HUES64 (cell line): Measurements from ENCODE around the gene CSN2. TPM values are rescaled to one million over a fixed set of nuclear protein-coding genes. Genes with fewer than 3 reads are reported as not detected.

Source experiments
- H3K27ac ChIP-seq: 2 replicates; pipeline ENCODE4 v1.7.0; 2013; ENCODE audit warnings: low read depth, low read length, inconsistent platforms
- H3K27me3 ChIP-seq: 2 replicates; pipeline ENCODE4 v1.6.1; 2013; ENCODE audit warnings: mild to moderate bottlenecking, low read length; ENCODE audit not compliant: insufficient read depth
- H3K36me3 ChIP-seq: 2 replicates; pipeline ENCODE4 v1.6.1; 2013; ENCODE audit warnings: mild to moderate bottlenecking, low read length; ENCODE audit not compliant: insufficient read depth
- H3K4me1 ChIP-seq: 2 replicates; pipeline ENCODE4 v1.6.1; 2013; ENCODE audit warnings: mild to moderate bottlenecking, low read length, moderate library complexity; ENCODE audit not compliant: insufficient read depth
- H3K4me3 ChIP-seq: 2 replicates; pipeline ENCODE4 v1.5.1; 2013; ENCODE audit warnings: mild to moderate bottlenecking, low read length, moderate library complexity
- H3K9ac ChIP-seq: 2 replicates; pipeline ENCODE4 v1.6.1; 2013; ENCODE audit warnings: mild to moderate bottlenecking, low read depth, low read length
- H3K9me3 ChIP-seq: 2 replicates; pipeline ENCODE4 v1.6.1; 2013; ENCODE audit warnings: low read depth, low read length; ENCODE audit not compliant: insufficient read depth
- WGBS: fragments of 150-250, 120-280 bp; methylation state at CpG from one replicate; pipeline ENCODE4 v1.1.7; 2013; ENCODE audit warnings: missing lambda C conversion rate; 5-methylcytosine and 5-hydroxymethylcytosine counted together
- polyA plus RNA-seq, 2 experiments: library from polyadenylated mRNA; stranded (reverse); fragments of 50-300 nt; gene quantifications; one replicate each; pipeline ENCODE4 v1.2.3, GENCODE V29; 2013

CSN2 gene
- polyA plus RNA-seq (2013, experiment 1 of 2), result not detected
- not detected for polyA plus RNA-seq (2013, experiment 2 of 2)

DNA sequence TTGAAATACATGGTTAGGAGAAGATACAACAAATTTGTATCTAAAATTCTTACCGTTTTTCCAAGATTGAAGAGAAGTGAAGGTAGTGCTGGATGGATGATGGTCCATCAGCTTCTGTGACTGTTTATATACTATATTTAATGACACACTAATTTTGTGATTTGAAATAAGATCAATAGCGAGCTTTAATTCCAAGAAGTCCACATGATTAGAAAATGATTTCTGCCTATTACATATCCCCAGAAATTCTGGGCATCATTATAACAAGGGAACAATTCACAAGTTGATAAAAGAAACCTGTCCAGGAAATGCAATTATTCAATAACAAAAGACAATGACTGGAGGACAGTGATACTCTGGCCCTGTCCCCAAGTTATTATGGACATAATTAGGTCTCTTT, at the start of gene CSN2:
TSS of gene CSN2 (minus strand) at position 101 of the 400 bp plus-strand sequence. CDS start 4,733 bp downstream, outside the sequence.
- Histone ChIP-seq H3K27ac (no peak within 1 kb of the TSS), H3K9me3 (no peaks in the 10 kb centered on the region), H3K9ac (no peak within 1 kb of the TSS), H3K36me3 (no peaks in the 10 kb centered on the region), H3K4me3 (no peak within 1 kb of the TSS), H3K4me1 (no peaks in the 10 kb centered on the region), H3K27me3 (no peaks in the 10 kb centered on the region)
- 100% methylated on average over 1 of the region's 2 CpGs for WGBS

DNA sequence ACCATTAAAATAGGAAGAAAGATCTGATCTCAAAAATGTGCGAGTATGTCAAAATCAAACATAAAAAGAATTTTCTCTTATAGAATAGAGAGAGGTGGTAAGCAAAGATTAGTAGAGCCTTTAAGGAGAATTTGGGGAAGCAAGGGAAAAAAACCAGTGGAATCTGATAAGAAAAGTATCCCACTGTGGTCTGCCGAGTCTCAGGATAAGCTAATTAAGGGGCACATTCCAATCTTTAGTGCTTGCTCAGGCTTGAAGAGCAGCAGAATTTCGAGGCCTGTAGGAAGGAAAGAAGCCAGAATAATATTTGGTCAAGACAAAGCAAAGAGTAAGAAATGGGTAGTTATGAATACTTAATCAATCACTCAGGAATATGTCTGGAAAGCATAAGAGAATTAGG, 43.2 kb upstream of the CSN2 start:
- Histone ChIP-seq H3K27me3 (no peaks in the 10 kb centered on the region), H3K4me1 (no peaks in the 10 kb centered on the region), H3K4me3 (no peak overlapping the region), H3K9ac (no peak overlapping the region), H3K9me3 (no peaks in the 10 kb centered on the region), H3K36me3 (no peaks in the 10 kb centered on the region), H3K27ac (no peak overlapping the region)
- WGBS, result 83% methylated on average over 2 of the region's 3 CpGs

DNA sequence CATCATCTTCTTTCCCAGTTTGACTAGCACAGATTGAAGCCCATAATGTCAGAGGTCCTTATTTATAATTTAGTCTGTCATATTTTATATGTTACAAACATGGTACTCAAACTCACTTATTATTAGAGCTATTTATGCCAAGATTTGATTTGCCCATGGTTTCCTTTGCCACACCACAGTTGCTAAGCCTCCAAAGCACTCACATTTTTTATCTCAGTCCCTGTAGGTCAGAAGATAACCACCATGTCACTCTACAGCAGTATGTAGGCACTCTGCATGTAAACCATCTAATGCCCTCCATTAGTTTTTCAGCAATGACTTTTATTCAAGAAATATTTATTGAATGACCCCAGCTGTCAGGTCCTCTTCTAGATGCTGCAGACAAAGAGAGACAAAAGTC, 37.0 kb upstream of the CSN2 start:
- no peaks in the 10 kb centered on the region for H3K9me3 ChIP-seq
- no peak overlapping the region for H3K27ac ChIP-seq
- H3K27me3 ChIP-seq, result no peaks in the 10 kb centered on the region
- H3K9ac ChIP-seq, result no peak overlapping the region
- no peaks in the 10 kb centered on the region for H3K36me3 ChIP-seq
- no peaks in the 10 kb centered on the region for H3K4me1 ChIP-seq
- no peak overlapping the region for H3K4me3 ChIP-seq

- no CpG with 5 or more reads among the region's 1 CpG for WGBS
- Histone ChIP-seq H3K9me3 (no peaks in the 10 kb centered on the region), H3K4me3 (no peak overlapping the region)
Measured at GRCh38 chr4:70000711-70001110, 35.2 kb upstream of the CSN2 start.

GRCh38 chr4:69999420-69999819, 33.9 kb upstream of the CSN2 start:
- Histone ChIP-seq H3K36me3 (no peaks in the 10 kb centered on the region), H3K9me3 (no peaks in the 10 kb centered on the region), H3K4me3 (no peak overlapping the region), H3K27me3 (no peaks in the 10 kb centered on the region), H3K9ac (no peak overlapping the region), H3K27ac (no peak overlapping the region), H3K4me1 (no peaks in the 10 kb centered on the region)
- WGBS, result 100% methylated on average over 1 of the region's 3 CpGs

More at GRCh38 chr4:70000711-70001110, 35.2 kb upstream of the CSN2 start:
- Histone ChIP-seq H3K36me3 (no peaks in the 10 kb centered on the region), H3K9ac (no peak overlapping the region), H3K27me3 (no peaks in the 10 kb centered on the region), H3K27ac (no peak overlapping the region), H3K4me1 (no peaks in the 10 kb centered on the region)

DNA sequence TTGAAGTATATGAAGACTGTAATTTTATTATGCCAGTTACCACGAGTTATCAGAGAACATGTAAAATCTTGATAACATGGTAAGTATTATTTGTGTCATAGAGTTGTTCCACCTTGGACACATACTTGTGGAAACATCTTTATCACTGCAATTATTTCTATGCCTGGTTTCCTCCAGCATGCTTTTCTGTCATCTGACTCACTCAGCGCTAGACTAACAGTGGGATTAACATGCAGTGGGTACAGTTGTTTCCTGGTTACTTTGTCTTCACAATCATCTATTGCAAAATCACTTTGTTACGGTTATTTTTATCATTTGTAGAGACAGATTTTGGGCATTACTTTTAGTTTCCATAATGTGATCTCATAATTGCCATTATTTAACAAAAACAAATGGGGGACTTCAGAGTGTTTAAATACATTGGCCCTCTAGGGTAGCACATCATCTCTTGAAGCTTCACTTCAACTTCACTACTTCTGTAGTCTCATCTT, 30.0 kb upstream of the CSN2 start, which contains the start of gene STATH:
TSS of gene STATH (plus strand) at position 441 of the 491 bp plus-strand sequence. CDS start 2,472 bp downstream, outside the sequence.
- Histone ChIP-seq H3K4me1 (no peaks in the 10 kb centered on the region), H3K9ac (no peak within 1 kb of the TSS), H3K9me3 (no peaks in the 10 kb centered on the region), H3K27ac (no peak within 1 kb of the TSS), H3K4me3 (no peak within 1 kb of the TSS), H3K36me3 (no peaks in the 10 kb centered on the region), H3K27me3 (no peaks in the 10 kb centered on the region)
- WGBS, result 90% methylated on average over 2 of the region's 3 CpGs

GRCh38 chr4:69994782-69995181, 29.3 kb upstream of the CSN2 start:
- no peak overlapping the region for H3K9ac ChIP-seq
- 95% methylated on average over 4 of the region's 5 CpGs for WGBS

GRCh38 chr4:69991016-69991415, 25.5 kb upstream of the CSN2 start:
- Histone ChIP-seq H3K36me3 (no peaks in the 10 kb centered on the region), H3K27me3 (no peaks in the 10 kb centered on the region), H3K27ac (no peak overlapping the region), H3K4me3 (no peak overlapping the region), H3K9ac (no peak overlapping the region), H3K9me3 (no peaks in the 10 kb centered on the region), H3K4me1 (no peaks in the 10 kb centered on the region)
- 94% methylated on average over 4 of the region's 4 CpGs for WGBS

More at GRCh38 chr4:69994782-69995181, 29.3 kb upstream of the CSN2 start:
- Histone ChIP-seq H3K36me3 (no peaks in the 10 kb centered on the region), H3K27ac (no peak overlapping the region), H3K9me3 (no peaks in the 10 kb centered on the region), H3K4me3 (no peak overlapping the region), H3K4me1 (no peaks in the 10 kb centered on the region), H3K27me3 (no peaks in the 10 kb centered on the region)

- Histone ChIP-seq H3K9ac (no peak overlapping the region), H3K27me3 (no peaks in the 10 kb centered on the region), H3K27ac (no peak overlapping the region), H3K4me3 (no peak overlapping the region), H3K4me1 (no peaks in the 10 kb centered on the region), H3K36me3 (no peaks in the 10 kb centered on the region), H3K9me3 (no peaks in the 10 kb centered on the region)
- no CpG with 5 or more reads among the region's 1 CpG for WGBS
Measured at GRCh38 chr4:69986663-69987062, 21.1 kb upstream of the CSN2 start.

DNA sequence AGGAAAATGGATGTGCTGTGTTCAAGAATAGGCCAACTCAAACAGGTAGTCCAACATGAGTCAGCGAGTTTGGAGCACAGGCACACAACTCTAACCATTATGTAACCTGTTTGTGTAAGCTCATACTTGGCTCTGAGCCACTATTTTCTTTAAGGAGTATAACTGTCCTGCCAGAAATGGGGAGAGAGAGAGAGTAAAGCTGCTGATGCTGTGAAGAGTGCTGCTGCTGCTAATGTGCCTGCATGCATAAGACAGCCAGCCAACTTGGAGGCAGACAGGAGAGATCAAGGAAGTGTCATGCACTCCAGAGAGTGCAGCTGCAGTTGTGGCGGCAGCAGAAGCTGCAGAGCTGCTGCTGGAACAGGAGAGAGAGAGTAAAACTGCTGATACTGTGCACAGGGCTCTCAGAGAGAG, 18.5 kb upstream of the CSN2 start:
- H3K4me1 ChIP-seq, result no peaks in the 10 kb centered on the region
- H3K27ac ChIP-seq, result no peak overlapping the region
- no peaks in the 10 kb centered on the region for H3K9me3 ChIP-seq
- H3K27me3 ChIP-seq, result no peaks in the 10 kb centered on the region
- H3K36me3 ChIP-seq, result no peaks in the 10 kb centered on the region
- H3K9ac ChIP-seq, result no peak overlapping the region
- no peak overlapping the region for H3K4me3 ChIP-seq
- WGBS, result 88% methylated on average over 2 of the region's 2 CpGs

DNA sequence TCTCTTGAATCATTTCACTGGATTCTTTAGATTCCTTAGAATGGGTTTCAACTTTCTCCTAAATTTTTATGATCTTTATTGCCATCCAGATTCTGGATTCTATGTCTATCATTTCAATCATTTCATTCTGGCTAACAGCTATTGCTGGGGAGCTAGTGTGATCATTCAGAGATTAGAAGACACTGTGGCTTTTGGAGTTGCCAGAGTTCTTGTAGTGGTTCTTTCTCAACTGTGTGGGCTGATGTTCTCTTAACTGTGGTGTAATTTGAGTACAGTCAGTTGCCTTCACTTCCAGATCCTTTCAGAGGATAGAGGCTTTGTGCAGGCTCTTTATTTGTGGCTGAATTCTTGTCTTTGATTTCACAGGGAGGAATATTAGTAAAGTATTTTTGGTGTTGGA, 12.1 kb upstream of the CSN2 start:
- Histone ChIP-seq H3K4me1 (no peaks in the 10 kb centered on the region), H3K27me3 (no peaks in the 10 kb centered on the region), H3K27ac (no peak overlapping the region), H3K4me3 (no peak overlapping the region), H3K9ac (no peak overlapping the region), H3K9me3 (no peaks in the 10 kb centered on the region), H3K36me3 (no peaks in the 10 kb centered on the region)

GRCh38 chr4:69974631-69975030, 9.1 kb upstream of the CSN2 start:
- Histone ChIP-seq H3K27ac (no peak overlapping the region), H3K9me3 (no peaks in the 10 kb centered on the region), H3K27me3 (no peaks in the 10 kb centered on the region), H3K4me3 (no peak overlapping the region), H3K36me3 (no peaks in the 10 kb centered on the region), H3K9ac (no peak overlapping the region), H3K4me1 (no peaks in the 10 kb centered on the region)
- no CpG with 5 or more reads among the region's 1 CpG for WGBS
